DOHH2 (cell line): Measurements from ENCODE around the gene SPEM3.

Source experiments
- H3F3A ChIP-seq: fragments of 200-600 bp; sonication (generic), shearing (Covaris generic); 2 replicates; pipeline ENCODE4 v1.6.0; 2016; ENCODE audit warnings: antibody characterized with exemption, mild to moderate bottlenecking; ENCODE audit not compliant: control insufficient read depth, insufficient read depth
- H3K27ac ChIP-seq: fragments of 200-600 bp; sonication (generic); 2 replicates; pipeline ENCODE4 v1.5.1; 2014; ENCODE audit warnings: low read depth, mild to moderate bottlenecking, low read length, moderate library complexity
- H3K27me3 ChIP-seq: fragments of 200-600 bp; sonication (generic); 2 replicates; pipeline ENCODE4 v1.6.1; 2014; ENCODE audit warnings: mild to moderate bottlenecking, low read length, mixed read lengths; ENCODE audit not compliant: control insufficient read depth
- H3K36me3 ChIP-seq: fragments of 200-600 bp; sonication (generic); 2 replicates; pipeline ENCODE4 v1.6.1; 2014; ENCODE audit warnings: mild to moderate bottlenecking, low read length, moderate library complexity, mixed read lengths; ENCODE audit not compliant: control insufficient read depth
- H3K4me1 ChIP-seq: fragments of 200-600 bp; sonication (generic); 2 replicates; pipeline ENCODE4 v1.6.1; 2014; ENCODE audit warnings: mild to moderate bottlenecking, low read length, mixed read lengths; ENCODE audit not compliant: control insufficient read depth
- H3K4me2 ChIP-seq: fragments of 200-600 bp; sonication (generic); 2 replicates; pipeline ENCODE4 v1.6.0; 2014; ENCODE audit warnings: mild to moderate bottlenecking, low read length, moderate library complexity
- H3K4me3 ChIP-seq: fragments of 200-600 bp; sonication (generic); 2 replicates; pipeline ENCODE4 v1.5.1; 2014; ENCODE audit warnings: mild to moderate bottlenecking, low read length, mixed read lengths
- H3K79me2 ChIP-seq: fragments of 200-600 bp; sonication (generic); 2 replicates; pipeline ENCODE4 v1.6.1; 2014; ENCODE audit warnings: mild to moderate bottlenecking, low read length, mixed read lengths; ENCODE audit not compliant: control insufficient read depth
- H3K9me2 ChIP-seq: fragments of 200-600 bp; sonication (generic); replicated peaks from 2 replicates; pipeline ENCODE4 v1.6.1; 2014; ENCODE audit warnings: mild to moderate bottlenecking, low read length, mixed read lengths; ENCODE audit not compliant: control insufficient read depth
- H3K9me3 ChIP-seq: fragments of 200-600 bp; sonication (generic); 2 replicates; pipeline ENCODE4 v1.6.1; 2014; ENCODE audit warnings: antibody characterized with exemption, low read length, mixed read lengths; ENCODE audit not compliant: control insufficient read depth, insufficient read depth
- H4K20me1 ChIP-seq: fragments of 200-600 bp; sonication (generic); 2 replicates; pipeline ENCODE4 v1.6.0; 2014; ENCODE audit warnings: low read depth, mild to moderate bottlenecking, antibody characterized with exemption, low read length, moderate library complexity; ENCODE audit not compliant: control insufficient read depth, insufficient read depth
- EZH2phosphoT487 ChIP-seq: fragments of 200-600 bp; sonication (generic); IDR thresholded peaks from 2 replicates; pipeline ENCODE4 v1.6.1; 2017; ENCODE audit warnings: borderline replicate concordance, mild to moderate bottlenecking, antibody characterized with exemption, low read length, moderate library complexity, mixed read lengths
- TF ChIP-seq, protein P1 (sequence below): fragments of 200-600 bp; sonication (generic); IDR thresholded peaks from one replicate; pipeline ENCODE4 v1.5.1; 2014; ENCODE audit warnings: antibody characterized with exemption, mild to moderate bottlenecking, low read depth, low read length; ENCODE audit not compliant: poor library complexity, severe bottlenecking

The SPEM3 gene

DNA sequence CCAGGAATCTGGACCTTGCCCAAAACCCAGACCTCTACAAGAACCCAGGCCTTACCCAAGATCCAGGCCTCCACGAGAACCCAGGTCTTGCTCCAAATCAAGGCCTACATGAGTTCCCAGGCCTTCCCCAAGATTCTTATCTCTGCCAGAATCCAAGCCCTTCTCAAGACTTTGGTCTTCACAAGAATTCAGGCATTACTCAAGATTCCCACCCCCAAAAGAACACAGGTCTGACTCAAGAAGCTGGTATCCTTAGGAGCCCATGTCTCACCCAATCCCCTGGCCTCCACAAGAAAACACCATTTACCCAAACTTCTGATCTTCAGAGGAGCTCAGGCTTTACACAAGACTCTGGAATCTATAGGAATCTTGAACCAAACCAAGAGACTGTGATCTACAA lies 2.6 kb downstream of the SPEM3 start:
- peaks cover 3% of the 10 kb centered on the region for H3K79me2 ChIP-seq
- H4K20me1 ChIP-seq, result no peaks in the 10 kb centered on the region
- H3K9me3 ChIP-seq, result no peaks in the 10 kb centered on the region
- no peaks in the 10 kb centered on the region for H3K9me2 ChIP-seq
- no peaks in the 10 kb centered on the region for H3K27me3 ChIP-seq
- H3K4me3 ChIP-seq, result no peak overlapping the region
- H3F3A ChIP-seq, result no peaks in the 10 kb centered on the region
- TF ChIP-seq EZH2phosphoT487, result no peak
- TF ChIP-seq, protein P1, sequence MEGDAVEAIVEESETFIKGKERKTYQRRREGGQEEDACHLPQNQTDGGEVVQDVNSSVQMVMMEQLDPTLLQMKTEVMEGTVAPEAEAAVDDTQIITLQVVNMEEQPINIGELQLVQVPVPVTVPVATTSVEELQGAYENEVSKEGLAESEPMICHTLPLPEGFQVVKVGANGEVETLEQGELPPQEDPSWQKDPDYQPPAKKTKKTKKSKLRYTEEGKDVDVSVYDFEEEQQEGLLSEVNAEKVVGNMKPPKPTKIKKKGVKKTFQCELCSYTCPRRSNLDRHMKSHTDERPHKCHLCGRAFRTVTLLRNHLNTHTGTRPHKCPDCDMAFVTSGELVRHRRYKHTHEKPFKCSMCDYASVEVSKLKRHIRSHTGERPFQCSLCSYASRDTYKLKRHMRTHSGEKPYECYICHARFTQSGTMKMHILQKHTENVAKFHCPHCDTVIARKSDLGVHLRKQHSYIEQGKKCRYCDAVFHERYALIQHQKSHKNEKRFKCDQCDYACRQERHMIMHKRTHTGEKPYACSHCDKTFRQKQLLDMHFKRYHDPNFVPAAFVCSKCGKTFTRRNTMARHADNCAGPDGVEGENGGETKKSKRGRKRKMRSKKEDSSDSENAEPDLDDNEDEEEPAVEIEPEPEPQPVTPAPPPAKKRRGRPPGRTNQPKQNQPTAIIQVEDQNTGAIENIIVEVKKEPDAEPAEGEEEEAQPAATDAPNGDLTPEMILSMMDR, result no peak
- H3K27ac ChIP-seq, result no peak overlapping the region
- no peak overlapping the region for H3K4me2 ChIP-seq
- no peaks in the 10 kb centered on the region for H3K36me3 ChIP-seq
- H3K4me1 ChIP-seq, result peaks cover 5% of the 10 kb centered on the region

DNA sequence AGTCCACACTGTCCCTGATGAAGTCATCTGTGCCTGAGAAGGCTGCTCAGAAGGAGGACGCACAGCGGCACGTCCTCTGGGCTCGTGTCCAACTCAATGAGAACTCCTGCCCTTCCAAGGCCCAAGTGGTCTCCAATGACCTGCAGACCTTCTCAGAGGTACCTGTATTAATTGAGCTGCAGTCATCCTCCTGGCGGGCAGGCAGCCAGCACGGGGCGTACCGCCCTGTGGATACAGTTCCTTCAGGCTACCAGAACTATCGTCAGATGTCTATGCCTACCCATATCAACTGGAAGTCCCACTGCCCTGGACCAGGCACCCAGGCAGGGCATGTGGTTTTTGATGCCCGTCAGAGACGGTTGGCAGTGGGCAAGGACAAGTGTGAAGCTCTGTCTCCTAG lies 3.6 kb downstream of the SPEM3 start:
- peaks cover 10% of the 10 kb centered on the region for H3K79me2 ChIP-seq
- no peak overlapping the region for H3K4me3 ChIP-seq
- TF ChIP-seq, protein P1, result no peak
- no peak for TF ChIP-seq EZH2phosphoT487
- no peak overlapping the region for H3K27ac ChIP-seq
- H3F3A ChIP-seq, result no peaks in the 10 kb centered on the region
- no peaks in the 10 kb centered on the region for H4K20me1 ChIP-seq
- no peaks in the 10 kb centered on the region for H3K36me3 ChIP-seq
- no peaks in the 10 kb centered on the region for H3K9me3 ChIP-seq
- peaks cover 15% of the 10 kb centered on the region for H3K4me1 ChIP-seq
- no peaks in the 10 kb centered on the region for H3K9me2 ChIP-seq
- H3K4me2 ChIP-seq, result no peak overlapping the region
- H3K27me3 ChIP-seq, result no peaks in the 10 kb centered on the region

DNA sequence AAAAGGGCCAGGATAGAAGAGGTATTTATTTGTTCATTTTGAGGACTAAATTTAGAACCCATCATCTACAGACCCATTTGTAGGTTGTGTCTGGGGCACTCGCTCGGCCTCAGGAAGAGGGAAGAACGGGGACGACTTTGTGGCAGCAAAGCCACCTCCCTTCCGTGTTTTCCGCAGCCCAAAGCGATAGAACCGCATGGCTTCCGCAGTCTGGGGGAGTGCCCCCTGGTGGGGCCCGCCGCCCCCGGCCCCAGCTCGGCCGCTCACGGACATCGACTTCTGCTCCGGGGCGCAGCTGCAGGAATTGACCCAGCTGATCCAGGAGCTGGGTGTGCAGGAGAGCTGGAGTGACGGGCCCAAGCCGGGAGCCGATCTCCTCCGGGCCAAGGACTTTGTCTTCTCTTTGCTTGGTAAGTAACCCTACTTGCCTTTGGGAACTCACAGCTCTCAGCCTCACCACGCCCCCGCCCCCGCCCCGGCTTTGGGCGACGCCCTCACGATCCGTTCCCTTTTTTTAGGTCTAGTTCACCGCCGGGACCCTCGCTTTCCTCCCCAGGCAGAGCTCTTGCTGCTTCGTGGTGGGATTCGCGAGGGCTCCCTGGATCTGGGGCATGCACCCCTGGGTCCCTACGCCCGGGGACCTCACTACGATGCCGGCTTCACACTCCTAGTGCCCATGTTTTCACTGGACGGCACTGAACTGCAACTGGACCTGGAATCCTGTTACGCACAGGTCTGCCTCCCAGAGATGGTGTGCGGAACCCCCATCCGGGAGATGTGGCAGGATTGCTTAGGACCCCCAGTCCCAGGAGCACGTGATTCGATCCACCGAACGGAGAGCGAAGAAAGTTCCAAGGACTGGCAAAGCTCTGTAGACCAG lies 7.3 kb downstream of the SPEM3 start:
- H3K9me3 ChIP-seq, result no peaks in the 10 kb centered on the region
- H3K79me2 ChIP-seq, result peaks cover 10% of the 10 kb centered on the region
- H3K27me3 ChIP-seq, result peaks cover 29% of the 10 kb centered on the region
- H3F3A ChIP-seq, result no peaks in the 10 kb centered on the region
- H3K27ac ChIP-seq, result peak overlapping the region; percentile 65
- TF ChIP-seq EZH2phosphoT487, result no peak
- TF ChIP-seq, protein P1, result peak; percentile 71
- H3K4me1 ChIP-seq, result peaks cover 50% of the 10 kb centered on the region
- 0 out of 2 replicates have a peak, but pooled peaks cover 5% of the 10 kb centered on the region for H4K20me1 ChIP-seq
- H3K4me3 ChIP-seq, result peak overlapping the region; percentile 80
- no peaks in the 10 kb centered on the region for H3K36me3 ChIP-seq
- peak overlapping the region; percentile 94 for H3K4me2 ChIP-seq
- H3K9me2 ChIP-seq, result no peaks in the 10 kb centered on the region
